Ovary (tissue), 3 donors: ENCODE measurements around the gene CDH18.

Experiments
- CTCF ChIP-seq, 3 donors: fragments of 450-650 bp in 2 of 3; fragments of 200-600 bp in 1 of 3; IDR thresholded peaks; one replicate each; pipeline versions ENCODE4 v1.5.1 to v1.8.0; 2016 to 2022; ENCODE audit warnings: antibody characterized with exemption in 3 of 3, mild to moderate bottlenecking in 1 of 3
- EP300 ChIP-seq: sonication (generic); formaldehyde crosslinking; IDR thresholded peaks from one replicate; pipeline ENCODE4 v1.6.1; 2017; ENCODE audit warnings: antibody characterized with exemption
- POLR2A ChIP-seq: fragments of 450-650 bp; IDR thresholded peaks from one replicate; pipeline ENCODE4 v1.6.1; 2017; ENCODE audit warnings: antibody characterized with exemption, mild to moderate bottlenecking, moderate library complexity
- donor health status: DM: no; HTN: no; CAD: no.

GRCh38 chr5:19584131-19584530 lies 403.9 kb downstream of the CDH18 start:
- TF ChIP-seq CTCF (IDR thresholded peaks at IDR 0.05): no peak
- no peak for TF ChIP-seq POLR2A
- TF ChIP-seq EP300: no peak
